ENCODE data around the gene RAB26.
A peak's percentile ranks its signal among the peaks of the same experiment; 100 is the strongest.
"Not testable (repeated sequence)": the region's sequence is repeated elsewhere in the genome, so short reads cannot be mapped to it uniquely, and the experiment has no call there.

RAB26 gene

DNA sequence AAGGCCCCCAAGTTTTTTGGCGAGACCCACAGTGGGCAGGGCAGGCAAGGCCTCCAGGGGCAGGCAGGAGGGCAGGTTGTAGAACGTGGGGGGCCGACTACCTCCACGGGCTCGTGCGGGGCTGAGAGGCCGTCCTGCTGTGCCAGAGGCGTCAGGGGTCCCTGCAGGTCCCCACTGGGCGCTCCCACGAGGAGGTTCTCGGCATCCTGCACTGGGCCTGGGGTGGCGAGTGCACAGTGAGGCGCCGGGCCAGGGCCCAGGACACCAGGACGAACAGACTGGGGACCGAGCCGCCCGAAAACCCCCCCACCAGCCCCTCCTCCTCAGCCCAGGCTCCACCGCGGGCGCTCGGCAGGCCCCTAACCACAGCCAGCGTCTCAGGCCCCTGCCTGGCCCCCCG, 32.0 kb upstream of the RAB26 start:
- DNase-seq (ENCODE audit: low read depth in 2 of 3, low spot score in 2 of 3) = not testable (repeated sequence)

GRCh38 chr16:2117341-2117740, 31.1 kb upstream of the RAB26 start:
- DNase-seq (ENCODE audit: low read depth in 2 of 3, low spot score in 2 of 3) = not testable (repeated sequence)

DNA sequence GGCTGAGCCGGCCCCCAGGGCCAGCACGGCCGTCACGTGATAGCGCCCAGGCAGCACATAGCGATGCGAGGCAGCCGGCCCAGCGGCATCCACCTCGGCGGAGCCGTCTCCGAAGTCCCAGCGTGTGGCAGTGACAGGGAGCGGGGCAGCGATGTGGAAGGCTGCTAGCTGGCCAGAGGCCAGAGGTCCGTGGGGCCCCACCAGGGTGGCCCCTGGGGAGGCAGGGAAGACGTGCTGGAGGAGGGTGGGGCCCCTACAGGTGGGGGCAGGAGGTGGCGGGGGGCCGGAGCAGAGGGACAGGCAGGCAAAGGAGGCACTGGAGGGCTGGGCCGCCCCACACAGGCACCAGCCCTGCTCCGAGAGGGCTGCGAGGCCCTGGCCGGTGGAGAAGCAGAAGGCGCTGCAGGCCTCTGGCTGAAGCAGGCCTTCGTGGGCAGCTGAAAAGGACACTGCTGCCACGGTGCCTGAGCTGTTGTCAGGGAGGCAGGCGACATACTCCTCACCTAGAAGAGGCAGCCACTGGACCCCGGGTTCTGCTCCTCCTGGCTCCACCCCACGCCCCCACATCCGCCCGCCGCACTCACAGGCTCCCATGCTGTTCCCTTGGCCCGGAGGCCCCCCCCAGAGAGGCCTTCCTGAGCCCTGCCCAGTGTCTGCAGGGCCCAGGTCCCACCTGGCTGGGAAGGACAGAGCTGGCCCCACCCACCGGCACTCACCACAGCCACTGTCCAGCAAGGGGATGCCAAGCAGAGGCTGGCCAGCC, 30.3 kb upstream of the RAB26 start:
- DNase-seq (ENCODE audit: low read depth in 2 of 3, low spot score in 2 of 3) = not testable (repeated sequence)

DNA sequence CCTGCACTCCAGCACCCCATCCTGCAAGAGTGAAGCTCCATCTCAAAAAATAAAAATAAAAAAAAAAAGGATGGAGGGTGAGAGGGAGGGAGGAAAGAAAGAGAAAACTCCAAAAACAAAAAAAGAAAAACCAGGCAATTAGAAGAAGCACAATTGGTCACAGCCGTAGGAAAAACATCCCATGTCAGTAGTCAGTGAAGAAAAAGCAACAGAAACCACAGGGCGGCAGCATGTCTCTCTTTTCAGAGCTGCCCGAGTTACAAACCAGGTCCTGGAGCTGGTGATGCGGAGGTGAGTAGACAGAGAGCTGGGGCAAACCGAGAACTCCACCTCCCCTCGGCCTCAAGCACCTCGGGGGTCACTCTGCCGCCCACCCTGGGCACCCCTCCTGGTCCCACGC, 27.1 kb upstream of the RAB26 start:
- not testable (repeated sequence) for DNase-seq (ENCODE audit: low read depth in 2 of 3, low spot score in 2 of 3)

- DNase-seq (ENCODE audit: low read depth in 2 of 3, low spot score in 2 of 3) = no peak
Observed at GRCh38 chr16:2121853-2122252, 26.6 kb upstream of the RAB26 start.

DNA sequence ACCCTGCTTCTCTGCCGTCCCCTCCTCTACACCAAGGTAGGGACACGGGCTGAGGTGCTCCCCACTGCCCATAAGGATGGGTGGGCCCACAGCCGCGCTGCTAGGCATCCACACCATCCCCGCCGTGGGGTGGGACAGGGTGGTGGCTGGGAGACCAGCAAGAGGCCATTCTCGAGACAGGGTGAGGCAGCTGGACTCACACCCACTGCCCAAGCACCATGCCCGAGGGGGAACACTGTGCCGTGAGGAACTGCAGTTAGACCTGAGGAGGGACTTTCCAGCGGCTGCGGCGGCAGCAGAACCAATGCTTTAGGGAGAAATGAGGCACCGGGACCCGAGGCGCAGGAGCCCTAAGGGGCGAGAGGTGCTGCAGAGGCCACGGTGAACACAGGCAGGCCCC, 26.0 kb upstream of the RAB26 start:
- DNase-seq (ENCODE audit: low read depth in 2 of 3, low spot score in 2 of 3) = no peak

DNA sequence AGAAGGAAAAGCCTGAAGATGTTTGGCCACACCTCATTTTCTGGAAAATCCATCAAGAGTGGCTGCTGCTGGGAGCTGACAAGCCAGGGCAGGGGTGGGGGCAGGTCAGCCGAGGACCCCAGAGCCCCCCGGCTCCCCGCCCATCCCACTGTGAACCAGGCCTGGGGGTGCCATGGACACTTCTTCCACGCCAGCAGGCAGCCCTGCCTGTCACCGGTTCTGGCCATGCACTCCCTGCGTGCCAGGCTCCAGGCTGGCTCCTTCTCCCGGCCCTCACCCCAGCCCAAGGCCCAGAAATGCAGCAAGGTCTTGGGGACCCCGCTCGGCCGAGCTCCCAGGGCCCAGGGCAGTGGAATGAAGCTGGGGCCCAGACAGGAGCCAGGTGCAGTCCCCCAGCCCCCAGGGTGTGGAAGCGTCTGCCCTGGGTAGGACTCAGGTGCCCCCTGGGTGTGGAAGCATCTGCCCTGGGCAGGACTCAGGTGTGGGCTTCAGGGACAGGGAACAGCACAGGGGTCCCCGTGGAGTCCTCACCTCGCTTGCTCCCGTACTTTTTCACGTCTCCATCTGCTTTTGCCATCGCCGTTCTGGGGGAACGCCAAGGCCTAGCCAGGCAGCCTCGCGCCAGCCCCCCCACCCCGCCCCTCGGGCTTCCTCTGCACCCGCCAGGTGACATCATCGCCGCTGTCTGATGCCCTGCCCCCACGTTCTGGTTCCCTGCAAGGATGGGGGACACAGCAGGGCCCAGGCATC, 25.3 kb upstream of the RAB26 start:
- not testable (repeated sequence) for DNase-seq (ENCODE audit: low read depth in 2 of 3, low spot score in 2 of 3)

- DNase-seq (ENCODE audit: low read depth in 2 of 3, low spot score in 2 of 3) = not testable (repeated sequence)
Observed at GRCh38 chr16:2123706-2124376, 24.6 kb upstream of the RAB26 start.

DNA sequence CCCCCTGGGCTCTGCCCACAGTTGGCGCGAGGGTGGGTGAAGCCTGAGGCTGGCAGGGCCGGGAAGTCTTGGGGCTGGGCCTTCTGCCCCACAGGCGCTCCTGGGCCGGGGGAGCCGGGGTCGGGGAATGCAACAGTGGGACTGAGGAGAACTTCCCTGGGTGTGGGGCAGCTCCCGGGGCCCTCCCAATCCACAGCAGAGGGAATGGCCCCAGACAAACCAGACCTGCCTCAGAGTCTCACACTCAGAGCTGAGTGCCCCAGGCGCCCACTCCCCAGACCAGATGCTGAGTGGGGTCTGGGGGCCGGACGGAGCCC, 24.1 kb upstream of the RAB26 start:
- not testable (repeated sequence) for DNase-seq (ENCODE audit: low read depth in 2 of 3, low spot score in 2 of 3)

- DNase-seq (ENCODE audit: low read depth in 2 of 3, low spot score in 2 of 3) = not testable (repeated sequence)
Observed at GRCh38 chr16:2124694-2125444, 23.6 kb upstream of the RAB26 start.

GRCh38 chr16:2125609-2126008, 22.8 kb upstream of the RAB26 start:
- not testable (repeated sequence) for DNase-seq (ENCODE audit: low read depth in 2 of 3, low spot score in 2 of 3)

- DNase-seq (ENCODE audit: low read depth in 2 of 3, low spot score in 2 of 3) = not testable (repeated sequence)
Observed at GRCh38 chr16:2126161-2126743, 22.2 kb upstream of the RAB26 start.

- DNase-seq (ENCODE audit: low read depth in 2 of 3, low spot score in 2 of 3) = not testable (repeated sequence)
Observed at GRCh38 chr16:2126928-2127556, 21.4 kb upstream of the RAB26 start.

DNA sequence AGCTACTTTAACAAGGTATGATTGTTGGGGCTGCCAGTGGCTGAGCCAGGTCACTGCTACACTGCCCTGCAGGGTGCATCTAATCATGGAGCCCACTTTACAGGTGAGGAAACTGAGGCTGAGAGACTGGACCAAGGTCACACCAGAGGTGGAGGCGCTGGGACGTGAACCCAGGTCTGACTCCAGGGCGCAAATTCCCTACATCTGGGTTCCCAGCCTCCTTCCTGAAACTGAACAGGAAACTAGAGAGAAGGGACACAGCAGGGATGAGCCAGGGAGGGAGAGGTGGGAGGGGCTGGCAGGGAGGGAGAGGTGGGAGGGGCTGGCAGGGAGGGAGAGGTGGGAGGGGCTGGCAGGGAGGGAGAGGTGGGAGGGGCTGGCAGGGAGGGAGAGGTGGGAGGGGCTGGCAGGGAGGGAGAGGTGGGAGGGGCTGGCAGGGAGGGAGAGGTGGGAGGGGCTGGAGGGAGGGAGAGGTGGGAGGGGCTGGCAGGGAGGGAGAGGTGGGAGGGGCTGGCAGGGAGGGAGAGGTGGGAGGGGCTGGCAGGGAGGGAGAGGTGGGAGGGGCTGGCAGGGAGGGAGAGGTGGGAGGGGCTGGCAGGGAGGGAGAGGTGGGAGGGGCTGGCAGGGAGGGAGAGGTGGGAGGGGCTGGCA, 20.7 kb upstream of the RAB26 start:
- not testable (repeated sequence) for DNase-seq (ENCODE audit: low read depth in 2 of 3, low spot score in 2 of 3)

- DNase-seq (ENCODE audit: low read depth in 2 of 3, low spot score in 2 of 3) = not testable (repeated sequence)
Observed at GRCh38 chr16:2129251-2129650, 19.2 kb upstream of the RAB26 start.

DNA sequence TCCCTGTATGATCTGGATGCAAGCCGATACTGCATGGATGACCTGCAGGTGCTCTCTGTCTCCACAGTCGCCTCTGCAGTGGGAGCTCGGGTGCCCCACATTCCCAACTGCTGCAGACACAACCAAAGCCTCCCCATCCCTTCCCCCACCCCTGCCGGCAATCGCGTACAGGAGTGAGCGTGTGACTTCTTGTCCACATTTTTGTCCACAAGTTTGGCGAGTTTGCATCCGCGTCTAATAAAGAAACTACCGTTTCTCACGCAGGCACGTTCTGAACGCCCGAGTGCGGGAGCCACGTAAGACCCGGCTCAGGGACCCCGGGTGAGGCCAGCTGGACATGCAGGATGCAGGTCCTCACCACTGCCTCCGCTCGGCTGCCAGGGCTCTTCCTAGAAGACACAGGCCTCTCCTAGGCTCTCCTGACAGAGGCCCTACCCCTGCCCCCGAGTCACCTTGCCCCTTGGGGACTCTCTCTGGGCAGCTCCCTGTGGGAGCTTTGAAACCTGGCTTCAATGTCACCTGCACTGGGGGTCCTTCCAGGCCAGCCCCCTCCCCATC, 18.5 kb upstream of the RAB26 start:
- not testable (repeated sequence) for DNase-seq (ENCODE audit: low read depth in 2 of 3, low spot score in 2 of 3)

DNA sequence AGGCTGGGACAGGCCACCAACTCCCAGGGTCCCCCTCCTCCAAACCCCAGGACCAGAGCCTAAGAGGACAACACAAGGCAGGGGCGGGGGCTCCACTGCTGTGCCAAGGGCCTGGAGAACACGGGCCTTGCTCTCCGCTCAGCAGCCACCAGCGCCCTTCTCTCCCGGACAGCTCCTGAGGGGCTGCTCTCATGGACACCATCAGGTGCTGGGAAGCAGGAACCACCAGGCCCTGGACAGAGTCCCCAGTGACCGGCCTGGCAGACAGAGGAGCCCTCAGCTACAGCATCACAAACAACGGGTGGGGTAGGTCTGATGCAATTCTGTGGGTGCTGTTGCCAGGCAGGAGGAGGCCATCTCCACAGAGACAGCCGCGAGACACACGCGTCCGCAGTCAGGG, 14.6 kb upstream of the RAB26 start:
- DNase-seq (ENCODE audit: low read depth in 2 of 3, low spot score in 2 of 3) = not testable (repeated sequence)

GRCh38 chr16:2135071-2135470, 13.4 kb upstream of the RAB26 start:
- DNase-seq (ENCODE audit: low read depth in 2 of 3, low spot score in 2 of 3) = not testable (repeated sequence)

DNA sequence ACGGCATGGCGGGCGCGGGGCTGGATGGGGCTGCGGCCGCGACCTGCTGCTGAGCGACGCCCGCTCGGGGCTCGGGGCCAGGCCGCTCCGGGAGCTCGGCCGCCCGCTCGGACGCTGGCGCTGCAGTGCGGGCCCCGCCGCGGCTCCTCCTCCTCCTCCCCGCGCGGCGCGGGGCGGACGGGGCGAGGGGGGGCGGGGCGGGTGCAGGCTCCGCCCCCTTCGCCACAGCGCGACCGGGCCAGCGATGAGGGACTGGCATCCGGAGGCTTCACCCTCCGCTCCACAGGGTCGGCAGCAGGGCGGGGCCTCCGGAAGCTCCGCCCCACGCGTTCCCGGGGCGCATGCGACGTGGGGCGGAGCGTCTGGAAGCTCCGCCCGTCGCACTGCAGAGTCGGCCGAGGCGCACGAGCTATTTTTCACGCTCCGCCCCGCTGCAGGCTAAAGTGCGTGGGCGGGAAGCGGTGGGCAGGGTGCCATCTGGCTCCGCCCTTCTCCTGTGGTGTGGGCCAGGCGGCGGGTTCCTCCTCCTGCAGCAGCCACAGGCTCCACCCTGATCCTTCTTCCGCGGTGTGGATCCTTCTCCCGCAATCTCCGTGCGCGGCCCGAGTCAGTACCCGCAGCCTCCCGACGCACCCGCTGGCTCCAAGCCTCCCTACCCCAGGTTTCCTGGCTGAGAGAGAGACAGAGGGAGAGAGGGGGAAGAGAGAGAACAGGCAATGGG, 12.5 kb upstream of the RAB26 start, which contains the start of gene PKD1:
TSS of gene PKD1 (minus strand) at position 129 of the 721 bp plus-strand sequence. CDS start 209 bp downstream, outside the sequence.
- peak; percentile 95 to 98 (median 98) for DNase-seq (ENCODE audit: low read depth in 2 of 3, low spot score in 2 of 3)
